ENCODE results near the gene HSF2BP. TPM values are rescaled to one million over a fixed set of nuclear protein-coding genes. Genes with fewer than 3 reads are reported as not detected.

The HSF2BP gene
- total RNA-seq = 1.8 and 2.1 TPM in 2 replicates

DNA sequence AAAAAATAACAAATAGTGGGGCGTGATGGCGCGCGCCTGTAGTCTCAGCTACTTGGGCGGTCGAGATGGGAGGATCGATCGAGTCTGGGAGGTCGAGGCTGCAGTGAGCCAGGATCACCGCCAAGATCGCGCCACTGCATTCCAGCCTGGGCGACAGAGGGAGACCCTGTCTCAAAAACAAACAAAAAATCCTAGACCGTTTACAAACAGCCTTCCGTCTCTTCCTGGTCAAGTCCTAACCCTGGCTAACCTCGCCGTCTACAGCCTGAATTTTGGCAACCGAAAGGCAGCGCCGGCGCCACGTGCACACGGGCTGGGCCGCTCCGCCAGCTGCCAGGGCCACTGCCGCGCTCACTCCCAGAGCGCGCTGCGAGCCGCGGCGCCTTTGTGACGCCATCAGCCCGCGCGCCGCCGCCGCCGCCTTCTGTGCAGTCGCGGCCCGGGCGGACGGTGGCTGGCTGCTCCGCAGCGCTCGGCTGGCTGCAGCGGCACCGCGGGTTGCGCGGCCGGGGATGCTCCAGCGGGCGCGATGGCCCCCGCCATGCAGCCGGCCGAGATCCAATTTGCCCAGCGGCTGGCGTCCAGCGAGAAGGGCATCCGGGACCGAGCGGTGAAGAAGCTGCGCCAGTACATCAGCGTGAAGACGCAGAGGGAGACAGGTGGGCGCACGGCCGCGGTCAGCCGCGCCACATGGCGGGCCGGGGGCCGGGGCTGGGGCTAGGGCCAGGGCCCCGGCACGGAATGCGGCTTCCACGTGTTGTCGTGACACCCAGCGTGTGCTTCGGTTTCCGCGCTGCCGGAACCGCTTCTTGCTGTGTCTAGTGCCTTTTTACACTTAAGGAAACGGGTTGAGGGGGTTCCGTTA is at the start of gene HSF2BP, which contains the start of gene RRP1B:
HSF2BP (minus strand) TSS at position 353 of the 865 bp plus-strand sequence. CDS start 1,392 bp downstream, outside the sequence.
RRP1B (plus strand) TSS at position 425 of the 865 bp plus-strand sequence; CDS start at position 530, 105 bp downstream.
- Histone ChIP-seq H3K4me1 (ENCODE audit: insufficient read depth, low read length) (peaks cover 21% of the 10 kb centered on the region), H3K9me3 (ENCODE audit: low read depth, low read length) (no peaks in the 10 kb centered on the region), H3K4me3 (ENCODE audit: insufficient read depth, low read length) (peak within 1 kb of the TSS; percentile 98), H3K36me3 (ENCODE audit: insufficient read depth, low read length) (peaks cover 6% of the 10 kb centered on the region), H3K27ac (ENCODE audit: low read depth, low read length) (peak within 1 kb of the TSS; percentile 85), H3K79me2 (ENCODE audit: insufficient read depth, low read length) (peaks cover 37% of the 10 kb centered on the region), H3K27me3 (ENCODE audit: insufficient read depth, low read length) (no peaks in the 10 kb centered on the region), H2AFZ (ENCODE audit: low read length) (peak within 1 kb of the TSS; percentile 94), H3K4me2 (ENCODE audit: insufficient read depth, low read length) (peak within 1 kb of the TSS; percentile 99), H4K20me1 (ENCODE audit: insufficient read depth, low read length) (peaks cover 15% of the 10 kb centered on the region)
- peak; percentile 100 for DNase-seq (ENCODE audit: insufficient read length, low spot score, missing footprints)
- TF ChIP-seq CTCF (IDR thresholded peaks at IDR 0.05; ENCODE audit: extremely low read depth, low read depth, low read length) = no peak

DNA sequence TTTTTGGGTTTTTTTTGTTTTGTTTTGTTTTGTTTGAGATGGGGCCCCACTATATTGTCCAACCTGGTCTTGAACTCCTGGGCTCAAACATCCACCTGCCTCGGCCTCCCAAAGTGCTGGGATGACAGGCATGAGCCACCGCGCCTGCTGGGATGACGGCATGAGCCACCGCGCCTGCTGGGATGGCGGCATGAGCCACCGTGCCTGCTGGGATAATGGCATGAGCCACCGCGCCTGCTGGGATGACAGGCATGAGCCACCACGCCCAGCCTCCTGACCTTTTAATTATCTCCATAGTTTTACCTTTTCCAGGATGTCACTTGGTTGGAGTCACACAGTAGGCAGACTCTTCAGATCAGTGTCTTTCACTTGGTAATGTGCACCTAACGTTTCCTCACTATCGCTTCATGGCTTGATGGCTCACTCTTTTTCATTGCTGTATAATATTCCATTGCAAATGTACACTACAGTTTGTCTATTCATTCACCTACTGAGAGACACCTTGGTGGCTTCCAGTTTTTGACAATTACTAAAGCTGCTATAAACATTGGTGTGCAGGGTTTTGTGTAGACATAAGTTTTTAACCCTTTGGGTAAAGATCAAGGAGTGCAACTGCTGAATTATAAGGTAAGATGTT is 49.6 kb upstream of the HSF2BP start:
- DNase-seq (ENCODE audit: insufficient read length, low spot score, missing footprints) = peak; percentile 3
- H3K4me3 ChIP-seq (ENCODE audit: insufficient read depth, low read length) = no peak overlapping the region
- no peak overlapping the region for H3K4me2 ChIP-seq (ENCODE audit: insufficient read depth, low read length)
- H3K27me3 ChIP-seq (ENCODE audit: insufficient read depth, low read length) = no peaks in the 10 kb centered on the region
- H3K4me1 ChIP-seq (ENCODE audit: insufficient read depth, low read length) = peaks cover 12% of the 10 kb centered on the region
- no peaks in the 10 kb centered on the region for H3K36me3 ChIP-seq (ENCODE audit: insufficient read depth, low read length)
- no peaks in the 10 kb centered on the region for H4K20me1 ChIP-seq (ENCODE audit: insufficient read depth, low read length)
- no peak overlapping the region for H2AFZ ChIP-seq (ENCODE audit: low read length)
- no peaks in the 10 kb centered on the region for H3K9me3 ChIP-seq (ENCODE audit: low read depth, low read length)
- no peak for TF ChIP-seq CTCF (IDR thresholded peaks at IDR 0.05; ENCODE audit: extremely low read depth, low read depth, low read length)
- H3K27ac ChIP-seq (ENCODE audit: low read depth, low read length) = no peak overlapping the region
- H3K79me2 ChIP-seq (ENCODE audit: insufficient read depth, low read length) = no peaks in the 10 kb centered on the region

- no peaks in the 10 kb centered on the region for H3K27me3 ChIP-seq (ENCODE audit: insufficient read depth, low read length)
- TF ChIP-seq CTCF (IDR thresholded peaks at IDR 0.05; ENCODE audit: extremely low read depth, low read depth, low read length) = no peak
- no peak overlapping the region for H2AFZ ChIP-seq (ENCODE audit: low read length)
Observed at GRCh38 chr21:43707462-43707861, 48.2 kb upstream of the HSF2BP start.

More at GRCh38 chr21:43707462-43707861, 48.2 kb upstream of the HSF2BP start:
- H3K4me1 ChIP-seq (ENCODE audit: insufficient read depth, low read length) = peaks cover 13% of the 10 kb centered on the region
- no peaks in the 10 kb centered on the region for H4K20me1 ChIP-seq (ENCODE audit: insufficient read depth, low read length)
- H3K4me3 ChIP-seq (ENCODE audit: insufficient read depth, low read length) = no peak overlapping the region
- no peaks in the 10 kb centered on the region for H3K36me3 ChIP-seq (ENCODE audit: insufficient read depth, low read length)
- no peak overlapping the region for H3K27ac ChIP-seq (ENCODE audit: low read depth, low read length)
- no peak overlapping the region for H3K4me2 ChIP-seq (ENCODE audit: insufficient read depth, low read length)
- peak; percentile 32 for DNase-seq (ENCODE audit: insufficient read length, low spot score, missing footprints)
- no peaks in the 10 kb centered on the region for H3K79me2 ChIP-seq (ENCODE audit: insufficient read depth, low read length)
- H3K9me3 ChIP-seq (ENCODE audit: low read depth, low read length) = no peaks in the 10 kb centered on the region

All from osteoblast (primary cell).